H9 (cell line): ENCODE results near the gene AMTN. TPM values are rescaled to one million over a fixed set of nuclear protein-coding genes. Genes with fewer than 3 reads are reported as not detected.

Source experiments
- DNase-seq: peaks from one replicate; pipeline ENCODE4 v3.0.0-alpha.2; 2017
- H2AFZ ChIP-seq: one replicate; pipeline ENCODE4 v1.6.1; 2013; ENCODE audit warnings: mild to moderate bottlenecking, low read length, control low read depth, moderate library complexity
- H2AK5ac ChIP-seq: 2 replicates; pipeline ENCODE4 v1.6.1; 2013; ENCODE audit warnings: low read length, control low read depth, mixed read lengths; ENCODE audit not compliant: insufficient read length
- H2BK120ac ChIP-seq: one replicate; pipeline ENCODE4 v1.6.1; 2013; ENCODE audit warnings: low read depth, mild to moderate bottlenecking, low read length, control low read depth, inconsistent platforms; ENCODE audit not compliant: poor library complexity, severe bottlenecking
- H2BK12ac ChIP-seq: 2 replicates; pipeline ENCODE4 v1.6.1; 2013; ENCODE audit warnings: low read length, control low read depth, mixed read lengths, low read depth; ENCODE audit not compliant: insufficient read length
- H2BK15ac ChIP-seq: 2 replicates; pipeline ENCODE4 v1.6.1; 2013; ENCODE audit warnings: low read depth, low read length, control low read depth
- H2BK20ac ChIP-seq: one replicate; pipeline ENCODE4 v1.6.1; 2013; ENCODE audit warnings: low read depth, mild to moderate bottlenecking, low read length, control low read depth, inconsistent platforms; ENCODE audit not compliant: poor library complexity, severe bottlenecking
- H2BK5ac ChIP-seq: 2 replicates; pipeline ENCODE4 v1.6.1; 2013; ENCODE audit warnings: low read length, control low read depth, mixed read lengths; ENCODE audit not compliant: insufficient read length
- H3K14ac ChIP-seq: 2 replicates; pipeline ENCODE4 v1.6.1; 2013; ENCODE audit warnings: low read length, control low read depth; ENCODE audit not compliant: insufficient read depth
- H3K18ac ChIP-seq: 2 replicates; pipeline ENCODE4 v1.6.1; 2013; ENCODE audit warnings: low read depth, mild to moderate bottlenecking, mixed read lengths, low read length, control low read depth; ENCODE audit not compliant: insufficient read length
- H3K23ac ChIP-seq: 2 replicates; pipeline ENCODE4 v1.6.1; 2013; ENCODE audit warnings: low read length, control low read depth, mixed read lengths, low read depth; ENCODE audit not compliant: insufficient read length
- H3K23me2 ChIP-seq: 2 replicates; pipeline ENCODE4 v1.6.1; 2013; ENCODE audit warnings: low read depth, mild to moderate bottlenecking, mixed read lengths, low read length, control low read depth; ENCODE audit not compliant: insufficient read length, poor library complexity, severe bottlenecking
- H3K27ac ChIP-seq: 2 replicates; pipeline ENCODE4 v1.5.1; 2013; ENCODE audit warnings: low read length, control low read depth, mixed read lengths, low read depth; ENCODE audit not compliant: insufficient read length
- H3K27me3 ChIP-seq: 2 replicates; pipeline ENCODE4 v1.6.1; 2013; ENCODE audit warnings: low read length, control low read depth, inconsistent platforms; ENCODE audit not compliant: insufficient read depth
- H3K4ac ChIP-seq: 2 replicates; pipeline ENCODE4 v1.6.1; 2013; ENCODE audit warnings: low read depth, mild to moderate bottlenecking, control low read depth, inconsistent platforms, low read length, moderate library complexity
- H3K4me1 ChIP-seq: 2 replicates; pipeline ENCODE4 v1.6.1; 2013; ENCODE audit warnings: low read length, control low read depth, inconsistent platforms; ENCODE audit not compliant: insufficient read depth
- H3K4me2 ChIP-seq: 2 replicates; pipeline ENCODE4 v1.6.1; 2013; ENCODE audit warnings: low read length, control low read depth, mixed read lengths; ENCODE audit not compliant: insufficient read length, insufficient read depth
- H3K56ac ChIP-seq: 2 replicates; pipeline ENCODE4 v1.6.1; 2013; ENCODE audit warnings: low read depth, mild to moderate bottlenecking, mixed read lengths, low read length, control low read depth; ENCODE audit not compliant: insufficient read length
- H3K79me1 ChIP-seq: 2 replicates; pipeline ENCODE4 v1.6.1; 2013; ENCODE audit warnings: low read depth, mild to moderate bottlenecking, moderate library complexity, low read length, control low read depth, inconsistent platforms; ENCODE audit not compliant: insufficient read depth, poor library complexity, severe bottlenecking
- H3K79me2 ChIP-seq: 2 replicates; pipeline ENCODE4 v1.6.1; 2013; ENCODE audit warnings: low read length, control low read depth, inconsistent platforms; ENCODE audit not compliant: insufficient read depth
- H3K9ac ChIP-seq: 2 replicates; pipeline ENCODE4 v1.6.1; 2013; ENCODE audit warnings: low read length, control low read depth, mixed read lengths; ENCODE audit not compliant: insufficient read length; ENCODE audit errors: extremely low read depth
- H3K9me3 ChIP-seq: one replicate; pipeline ENCODE4 v1.6.1; 2013; ENCODE audit warnings: low read depth, low read length, inconsistent platforms; ENCODE audit not compliant: control insufficient read depth
- H3T11ph ChIP-seq: one replicate; pipeline ENCODE4 v1.6.1; 2013; ENCODE audit warnings: mild to moderate bottlenecking, low read length, control low read depth, inconsistent platforms
- H4K20me1 ChIP-seq: one replicate; pipeline ENCODE4 v1.6.1; 2013; ENCODE audit not compliant: control insufficient read depth, insufficient read length, insufficient read depth
- H4K5ac ChIP-seq: 2 replicates; pipeline ENCODE4 v1.6.1; 2013; ENCODE audit warnings: low read depth, mild to moderate bottlenecking, mixed read lengths, low read length, control low read depth; ENCODE audit not compliant: insufficient read length
- H4K8ac ChIP-seq: replicated peaks from 2 replicates; pipeline ENCODE4 v1.6.1; 2013; ENCODE audit warnings: low read length, control low read depth, mixed read lengths, low read depth; ENCODE audit not compliant: insufficient read length
- H4K91ac ChIP-seq: 2 replicates; pipeline ENCODE4 v1.6.1; 2013; ENCODE audit warnings: low read depth, mild to moderate bottlenecking, moderate library complexity, mixed read lengths, low read length, control low read depth; ENCODE audit not compliant: insufficient read length
- H3K27ac Mint-ChIP-seq, 3 experiments: 2 replicates in 2 of 3; 3 replicates in 1 of 3; pipeline ENCODE4 v1.8.0; 2020 to 2021; ENCODE audit warnings: mixed read lengths in 3 of 3, mild to moderate bottlenecking in 1 of 3, moderate library complexity in 1 of 3
- H3K27me3 Mint-ChIP-seq: 2 replicates; pipeline ENCODE4 v1.8.0; 2021; ENCODE audit warnings: low read depth, mild to moderate bottlenecking, moderate library complexity, mixed read lengths
- H3K36me3 Mint-ChIP-seq, 3 experiments: 2 replicates in 2 of 3; 3 replicates in 1 of 3; pipeline ENCODE4 v1.8.0; 2020 to 2021; ENCODE audit warnings: low read depth in 3 of 3, mixed read lengths in 3 of 3; ENCODE audit not compliant: insufficient read depth in 1 of 3
- H3K4me1 Mint-ChIP-seq, 2 experiments: 2 replicates each; pipeline ENCODE4 v1.8.0; 2020; ENCODE audit warnings: mixed read lengths in 2 of 2
- H3K4me3 Mint-ChIP-seq, 2 experiments: 2 replicates in 1 of 2; 3 replicates in 1 of 2; pipeline ENCODE4 v1.8.0; 2020 to 2021; ENCODE audit warnings: mild to moderate bottlenecking in 2 of 2, mixed read lengths in 2 of 2, moderate library complexity in 1 of 2
- H3K9me3 Mint-ChIP-seq, 2 experiments: 2 replicates in 1 of 2; 3 replicates in 1 of 2; pipeline ENCODE4 v1.8.0; 2020; ENCODE audit warnings: mild to moderate bottlenecking in 2 of 2, mixed read lengths in 2 of 2, moderate library complexity in 1 of 2
- WGBS: extraction: QIAGEN DNeasy Blood & Tissue Kit; methylation state at CpG from one replicate; pipeline ENCODE4 v1.1.7; 2013; ENCODE audit warnings: missing lambda C conversion rate, low lambda C conversion rate, mixed read lengths; ENCODE audit not compliant: insufficient read length; ENCODE audit errors: extremely low coverage; 5-methylcytosine and 5-hydroxymethylcytosine counted together
- total RNA-seq: library from RNA; stranded (reverse); gene quantifications from 2 replicates; pipeline ENCODE4 v1.2.1, GENCODE V29; 2021
- TF ChIP-seq, protein P1 (sequence below): fragments of 200-600 bp; sonication (generic); conservative IDR thresholded peaks from 3 replicates; pipeline ENCODE4 v1.8.0; 2021; ENCODE audit warnings: antibody characterized with exemption, mild to moderate bottlenecking

Gene AMTN
- total RNA-seq, 1 experiment from 2014 or later, result not detected

DNA sequence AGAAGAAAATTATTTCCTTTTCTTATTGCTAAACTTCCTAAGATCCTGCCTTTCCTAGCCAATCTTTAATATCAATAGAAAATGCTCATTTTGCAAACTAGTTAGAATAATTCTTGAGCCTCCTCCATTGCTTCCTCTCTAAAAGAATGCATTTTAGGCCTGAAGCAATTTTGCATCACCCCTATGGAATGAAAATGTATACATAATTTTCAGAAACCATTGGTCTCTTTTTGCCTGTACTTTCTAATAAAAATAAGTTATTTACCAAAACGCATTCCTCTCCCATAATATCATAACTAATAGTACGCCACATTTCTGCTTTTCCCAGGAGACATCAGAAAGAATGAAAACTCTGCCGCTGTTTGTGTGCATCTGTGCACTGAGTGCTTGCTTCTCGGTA, 44.7 kb upstream of the AMTN start:
- Mint-ChIP-seq H3K9me3 (peaks cover 3% of the 10 kb centered on the region in 2 experiments; a peak in 3 of 5 replicates), H3K4me1 (no peaks in the 10 kb centered on the region), H3K27ac (no peak overlapping the region), H3K27me3 (no peaks in the 10 kb centered on the region), H3K36me3 (peaks cover 0 to 2% (median 0%) of the 10 kb centered on the region in 3 experiments; a peak in 1 of 7 replicates), H3K4me3 (no peak overlapping the region)
- whole genome bisulfite sequencing, result no CpG with 5 or more reads among the region's 4 CpGs
- Histone ChIP-seq H2BK20ac (no peak overlapping the region), H3K9ac (no peak overlapping the region), H3T11ph (no peak overlapping the region), H4K5ac (no peak overlapping the region), H3K4me1 (no peaks in the 10 kb centered on the region), H3K4ac (no peak overlapping the region), H2AFZ (no peak overlapping the region), H3K27ac (no peak overlapping the region), H4K91ac (no peak overlapping the region), H3K79me2 (no peaks in the 10 kb centered on the region), H2BK15ac (no peak overlapping the region), H2BK12ac (no peak overlapping the region), H3K14ac (no peak overlapping the region), H3K79me1 (no peaks in the 10 kb centered on the region), H4K8ac (no peak overlapping the region), H3K23ac (no peak overlapping the region), H4K20me1 (no peaks in the 10 kb centered on the region), H3K23me2 (no peaks in the 10 kb centered on the region), H2BK120ac (no peak overlapping the region), H2BK5ac (no peak overlapping the region), H3K18ac (no peak overlapping the region), H3K9me3 (no peaks in the 10 kb centered on the region), H3K27me3 (no peaks in the 10 kb centered on the region), H2AK5ac (no peak overlapping the region), H3K56ac (no peak overlapping the region), H3K4me2 (no peak overlapping the region)
- TF ChIP-seq, protein P1, sequence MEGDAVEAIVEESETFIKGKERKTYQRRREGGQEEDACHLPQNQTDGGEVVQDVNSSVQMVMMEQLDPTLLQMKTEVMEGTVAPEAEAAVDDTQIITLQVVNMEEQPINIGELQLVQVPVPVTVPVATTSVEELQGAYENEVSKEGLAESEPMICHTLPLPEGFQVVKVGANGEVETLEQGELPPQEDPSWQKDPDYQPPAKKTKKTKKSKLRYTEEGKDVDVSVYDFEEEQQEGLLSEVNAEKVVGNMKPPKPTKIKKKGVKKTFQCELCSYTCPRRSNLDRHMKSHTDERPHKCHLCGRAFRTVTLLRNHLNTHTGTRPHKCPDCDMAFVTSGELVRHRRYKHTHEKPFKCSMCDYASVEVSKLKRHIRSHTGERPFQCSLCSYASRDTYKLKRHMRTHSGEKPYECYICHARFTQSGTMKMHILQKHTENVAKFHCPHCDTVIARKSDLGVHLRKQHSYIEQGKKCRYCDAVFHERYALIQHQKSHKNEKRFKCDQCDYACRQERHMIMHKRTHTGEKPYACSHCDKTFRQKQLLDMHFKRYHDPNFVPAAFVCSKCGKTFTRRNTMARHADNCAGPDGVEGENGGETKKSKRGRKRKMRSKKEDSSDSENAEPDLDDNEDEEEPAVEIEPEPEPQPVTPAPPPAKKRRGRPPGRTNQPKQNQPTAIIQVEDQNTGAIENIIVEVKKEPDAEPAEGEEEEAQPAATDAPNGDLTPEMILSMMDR, result no peak
- DNase-seq, result no peak
